ENCODE measurements around the gene LSM14A.
"Not testable (repeated sequence)": the region's sequence is repeated elsewhere in the genome, so short reads cannot be mapped to it uniquely, and the experiment has no call there.

Gene LSM14A

DNA sequence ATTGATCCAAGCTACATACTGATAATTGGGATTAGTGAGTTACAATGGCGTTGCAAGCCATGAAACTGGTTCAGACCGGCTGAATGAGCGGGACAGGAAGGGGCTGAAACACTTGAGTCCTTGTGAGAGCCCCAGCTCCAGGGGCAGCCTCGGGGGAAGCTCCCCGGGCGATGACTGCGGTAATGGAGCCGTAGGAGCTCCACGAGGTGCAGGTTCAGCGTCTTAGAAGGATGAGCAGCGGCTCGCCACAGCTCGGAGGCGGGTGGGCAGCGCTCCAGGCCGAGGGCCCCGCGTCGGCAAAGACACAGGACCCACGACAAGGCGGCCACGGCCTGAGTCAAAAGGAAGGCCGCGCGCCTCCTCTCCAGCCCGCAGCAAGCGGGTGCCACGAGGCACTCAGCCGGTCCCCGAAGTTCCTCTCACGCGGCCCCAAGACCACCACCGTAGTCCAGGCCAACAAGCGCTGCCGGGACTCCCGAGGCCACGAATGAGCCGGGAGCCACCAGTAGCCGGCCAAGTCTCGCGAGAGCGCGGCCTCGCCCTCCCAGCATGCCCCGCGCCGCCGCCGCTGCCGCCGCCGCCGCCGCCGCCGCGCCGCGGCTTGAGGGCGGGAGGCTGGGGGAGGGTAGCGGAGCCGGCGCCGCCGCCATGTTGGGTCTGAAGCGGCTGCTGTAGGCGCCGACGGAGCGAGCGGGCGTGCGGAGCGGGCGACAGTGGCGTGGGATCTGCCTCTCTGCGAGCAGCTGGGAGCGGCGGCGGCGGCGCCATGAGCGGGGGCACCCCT is at the start of gene LSM14A:
Gene LSM14A, plus strand, starts transcription at position 628 of the 784 bp plus-strand sequence. Its CDS starts 139 bp downstream, at position 767.
- DNase-seq: peak; percentile 11

DNA sequence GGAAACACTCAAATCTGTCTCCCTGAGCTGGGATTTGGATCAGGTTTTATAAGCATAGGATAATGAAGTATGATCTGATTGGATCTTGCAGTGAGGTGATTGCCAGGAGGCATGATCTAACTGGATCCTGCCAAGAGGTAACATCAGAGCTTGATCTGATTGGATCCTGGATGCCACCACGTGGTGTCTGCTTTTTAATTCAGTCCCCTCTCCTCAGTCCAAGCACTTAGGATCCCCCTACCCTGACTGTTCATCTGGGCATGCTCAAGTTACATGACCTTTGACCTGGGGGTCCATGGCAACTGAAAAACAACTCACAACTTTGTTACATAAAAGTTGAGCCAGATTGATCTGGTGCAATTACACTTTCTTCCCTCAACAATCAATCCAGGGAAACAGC is 47.5 kb upstream of the LSM14A start:
- no peak for DNase-seq

DNA sequence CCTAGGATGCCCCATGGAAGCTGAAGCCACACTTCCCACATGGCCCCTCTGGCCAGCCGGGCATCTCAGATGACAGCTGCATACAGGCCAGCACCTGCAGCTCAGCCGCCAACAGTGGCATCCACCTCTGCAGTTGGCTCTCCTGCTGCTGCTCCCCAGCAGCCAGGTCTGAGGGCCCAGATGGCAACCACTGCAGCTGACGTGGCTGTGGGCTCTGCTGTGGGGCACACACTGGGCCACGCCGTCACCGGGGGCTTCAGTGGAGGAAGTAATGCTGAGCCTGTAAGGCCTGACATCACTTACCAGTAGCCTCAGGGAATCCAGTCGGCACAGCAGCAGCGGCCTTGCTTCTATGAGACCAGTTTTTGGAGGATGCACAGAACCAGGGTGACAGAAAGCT is 45.3 kb upstream of the LSM14A start:
- no peak for DNase-seq

DNA sequence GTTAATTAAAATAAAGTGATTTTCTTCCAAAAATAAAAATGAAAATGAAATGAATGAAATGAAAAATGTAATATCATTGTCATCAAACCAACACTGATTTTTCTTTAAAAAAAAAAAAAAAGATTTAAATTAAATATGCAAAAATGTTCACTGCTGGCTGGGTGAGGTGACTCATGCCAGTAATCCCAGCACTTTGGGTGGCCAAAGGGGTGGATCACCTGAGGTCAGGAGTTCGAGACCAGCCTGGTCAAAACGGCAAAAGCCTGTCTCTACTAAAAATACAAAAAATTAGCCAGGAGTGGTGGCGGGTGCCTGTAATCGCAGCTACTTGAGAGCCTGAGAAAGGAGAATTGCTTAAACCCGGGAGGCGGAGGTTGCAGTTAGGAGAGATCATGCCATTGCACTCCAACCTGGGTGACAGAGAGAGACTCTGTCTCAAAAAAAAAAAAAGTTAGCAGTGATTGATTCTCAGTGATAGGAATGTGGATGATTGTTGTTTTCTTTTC is 44.6 kb upstream of the LSM14A start:
- DNase-seq: no peak

DNA sequence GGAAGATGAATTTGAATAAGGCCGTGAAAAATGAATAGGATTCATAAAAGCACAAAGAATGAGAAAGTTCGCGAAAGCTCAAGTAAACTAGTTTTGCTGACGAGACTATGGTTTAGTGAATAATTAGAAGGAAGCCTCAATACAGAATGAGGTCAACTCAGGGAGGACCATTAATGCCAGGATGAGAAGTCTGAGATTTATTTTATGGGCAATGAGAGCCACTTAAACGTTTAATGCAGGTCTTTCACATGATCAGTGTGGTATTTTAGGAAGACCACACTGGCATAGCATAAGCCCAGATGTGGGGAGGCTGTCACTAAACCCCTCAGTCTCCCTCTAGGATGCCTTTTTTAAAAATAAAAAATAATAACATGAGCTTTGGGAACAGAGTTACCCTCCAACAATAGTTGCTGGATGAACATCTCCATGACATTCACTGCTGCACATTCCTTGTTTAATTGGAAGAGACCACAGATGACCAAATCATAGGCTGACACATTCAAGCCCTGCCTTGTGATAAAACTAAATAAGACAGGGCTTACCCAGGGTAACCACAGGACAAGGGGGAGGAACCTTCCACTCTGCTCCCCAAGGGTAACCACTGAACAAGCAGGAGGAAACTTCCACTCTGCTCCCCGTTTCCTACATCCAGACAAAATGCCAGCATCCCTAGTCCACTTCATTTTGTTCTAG is 43.6 kb upstream of the LSM14A start:
- no peak for DNase-seq

DNA sequence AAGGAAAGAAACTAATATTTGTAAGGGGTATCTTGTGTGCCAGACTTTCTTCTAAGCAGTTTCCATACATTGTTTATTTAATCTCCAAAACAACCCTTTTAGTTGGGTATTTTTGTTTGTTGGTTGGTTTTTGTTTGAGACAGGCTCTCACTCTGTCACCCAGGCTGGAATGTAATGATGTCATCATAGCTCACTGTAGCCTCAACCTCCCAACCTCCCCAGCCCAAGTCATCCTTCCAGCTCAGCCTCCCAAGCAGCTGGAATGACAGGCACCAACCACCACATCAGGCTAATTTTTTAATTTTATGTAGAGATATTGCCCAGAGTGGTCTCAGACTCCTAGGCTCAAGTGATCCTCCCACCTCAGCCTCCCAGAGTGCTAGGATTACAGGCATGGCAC is 41.2 kb upstream of the LSM14A start:
- DNase-seq: no peak

DNA sequence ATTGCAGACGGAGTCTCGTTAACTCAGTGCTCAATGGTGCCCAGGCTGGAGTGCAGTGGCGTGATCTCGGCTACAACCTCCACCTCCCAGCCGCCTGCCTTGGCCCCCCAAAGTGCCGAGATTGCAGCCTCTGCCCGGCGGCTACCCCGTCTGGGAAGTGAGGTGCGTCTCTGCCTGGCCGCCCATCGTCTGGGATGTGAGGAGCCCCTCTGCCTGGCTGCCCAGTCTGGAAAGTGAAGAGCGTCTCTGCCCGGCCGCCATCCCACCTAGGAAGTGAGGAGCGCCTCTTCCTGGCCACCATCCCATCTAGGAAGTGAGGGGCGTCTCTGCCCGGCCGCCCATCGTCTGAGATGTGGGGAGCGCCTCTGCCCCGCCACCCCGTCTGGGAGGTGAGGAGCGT is 40.2 kb upstream of the LSM14A start:
- not testable (repeated sequence) for DNase-seq

DNA sequence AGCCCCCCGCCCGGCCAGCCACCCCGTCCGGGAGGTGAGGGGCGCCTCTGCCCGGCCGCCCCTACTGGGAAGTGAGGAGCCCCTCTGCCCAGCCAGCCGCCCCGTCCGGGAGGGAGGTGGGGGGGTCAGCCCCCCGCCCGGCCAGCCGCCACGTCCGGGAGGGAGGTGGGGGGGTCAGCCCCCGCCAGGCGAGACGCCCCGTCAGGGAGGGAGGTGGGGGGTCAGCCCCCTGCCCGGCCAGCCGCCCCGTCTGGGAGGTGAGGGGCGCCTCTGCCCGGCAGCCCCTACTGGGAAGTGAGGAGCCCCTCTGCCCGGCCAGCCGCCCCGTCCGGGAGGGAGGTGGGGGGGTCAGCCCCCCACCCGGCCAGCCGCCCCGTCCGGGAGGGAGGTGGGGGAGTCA is 39.6 kb upstream of the LSM14A start:
- DNase-seq: not testable (repeated sequence)

DNA sequence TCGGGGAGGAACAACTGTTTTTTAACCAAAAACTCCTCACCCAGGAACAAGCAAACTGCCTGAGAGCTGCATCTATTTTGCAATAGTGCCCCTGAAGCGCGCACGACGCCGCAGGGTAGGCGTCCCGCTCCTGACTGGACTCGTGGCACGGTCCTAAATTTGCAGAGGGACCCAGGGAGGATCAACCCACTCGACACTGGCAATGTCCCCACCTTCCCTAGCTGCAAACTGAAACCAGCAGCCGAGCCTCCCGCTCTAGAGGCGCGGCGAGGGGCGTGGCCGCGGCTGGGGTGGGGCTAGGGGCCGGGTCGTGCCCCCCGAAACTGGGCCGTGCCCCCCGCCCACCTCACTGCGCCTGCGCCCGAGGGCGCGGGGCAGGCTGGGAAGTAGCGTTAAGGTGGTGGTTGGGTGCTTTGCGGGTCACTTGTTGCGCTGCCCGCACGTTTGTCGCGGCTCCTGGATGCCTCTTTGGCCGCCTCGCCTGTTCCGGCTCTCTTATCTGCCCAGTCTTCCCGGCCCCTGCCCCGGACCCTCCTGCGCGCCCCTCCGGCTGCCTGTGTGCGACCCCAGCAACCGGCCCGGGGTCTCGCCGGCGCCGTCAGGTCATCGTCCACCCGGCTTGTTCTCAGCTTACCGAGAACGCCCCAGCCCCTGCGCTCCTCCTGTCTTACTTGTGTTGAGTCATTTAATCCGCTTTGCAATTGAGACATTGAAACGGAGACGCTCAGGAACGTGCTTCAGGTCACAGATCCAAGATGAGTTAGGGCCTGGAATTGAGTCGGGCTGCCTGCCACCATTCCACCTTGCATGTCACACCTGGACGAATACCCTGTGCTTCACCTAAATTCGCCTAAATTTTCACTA is 37.9 kb upstream of the LSM14A start:
- DNase-seq: no peak

DNA sequence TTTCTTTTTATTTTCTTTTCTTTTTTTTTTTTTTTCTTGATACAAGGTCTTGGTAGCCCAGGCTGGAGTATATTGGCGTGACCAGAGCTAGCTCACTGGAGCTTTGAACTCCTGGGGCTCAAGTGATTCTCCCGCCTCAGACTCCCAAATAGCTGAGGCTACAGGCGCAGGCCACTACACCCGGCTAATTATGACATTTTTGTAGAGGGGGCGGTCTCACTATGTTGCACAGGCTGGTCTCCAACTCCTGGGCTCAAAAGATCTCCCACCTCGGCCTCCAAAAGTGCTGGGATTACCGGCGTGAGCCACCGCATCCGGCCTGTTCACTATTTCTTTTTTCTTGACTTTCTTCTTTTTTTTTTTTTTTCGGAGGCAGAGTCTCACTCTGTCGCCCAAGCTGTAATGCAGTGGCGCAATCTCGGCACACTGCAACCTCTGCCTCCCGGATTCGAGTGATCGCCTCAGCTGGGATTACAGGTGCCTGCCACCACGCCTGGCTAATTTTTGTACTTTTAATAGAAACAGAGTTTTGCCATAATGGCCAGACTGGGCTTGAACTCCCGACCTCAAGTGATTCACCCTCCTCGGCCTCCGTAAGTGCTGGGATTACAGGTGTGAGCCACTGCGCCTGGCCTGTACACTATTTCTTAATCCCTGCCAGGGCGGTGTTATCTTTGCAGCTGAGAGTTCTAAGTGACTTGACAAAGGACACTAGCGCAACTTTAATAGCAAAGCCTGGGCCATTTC is 37.1 kb upstream of the LSM14A start:
- no peak for DNase-seq

DNA sequence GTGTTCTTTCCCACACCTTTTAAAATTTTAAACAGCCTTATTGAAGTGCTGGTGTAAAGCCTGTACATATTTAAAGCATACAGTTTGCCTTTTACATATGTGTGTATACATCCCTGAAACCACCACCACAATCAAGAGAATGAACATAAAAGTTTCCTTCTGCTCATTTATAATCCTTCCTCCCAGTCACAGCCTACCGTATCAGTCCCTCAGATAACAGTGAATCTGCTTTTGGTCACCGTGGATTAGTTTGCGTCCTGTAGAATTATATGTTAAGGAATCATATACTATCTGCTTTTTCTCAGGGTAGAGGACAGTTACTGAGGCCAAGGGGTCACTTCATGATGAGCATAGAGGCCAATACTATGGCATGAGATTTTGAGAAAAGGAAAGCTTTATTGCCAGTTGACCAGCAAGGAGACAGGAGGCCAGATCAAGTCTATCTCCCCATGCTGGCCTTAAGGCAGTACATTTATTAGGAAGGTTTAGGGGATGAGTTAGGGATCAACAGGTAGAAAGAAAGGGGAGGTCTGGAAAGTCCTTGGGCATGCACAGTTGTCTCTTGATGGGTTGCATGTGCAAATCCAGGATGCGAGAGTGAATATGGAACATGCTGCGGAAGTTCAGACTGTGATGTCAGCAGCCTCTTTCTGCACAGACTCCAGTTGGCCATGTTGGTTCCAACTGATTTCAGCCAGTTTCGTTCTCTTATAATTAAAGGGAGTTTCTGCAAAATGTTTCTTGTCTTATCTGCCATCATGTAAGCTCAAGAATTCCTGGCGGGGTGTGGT is 36.3 kb upstream of the LSM14A start:
- no peak for DNase-seq

DNA sequence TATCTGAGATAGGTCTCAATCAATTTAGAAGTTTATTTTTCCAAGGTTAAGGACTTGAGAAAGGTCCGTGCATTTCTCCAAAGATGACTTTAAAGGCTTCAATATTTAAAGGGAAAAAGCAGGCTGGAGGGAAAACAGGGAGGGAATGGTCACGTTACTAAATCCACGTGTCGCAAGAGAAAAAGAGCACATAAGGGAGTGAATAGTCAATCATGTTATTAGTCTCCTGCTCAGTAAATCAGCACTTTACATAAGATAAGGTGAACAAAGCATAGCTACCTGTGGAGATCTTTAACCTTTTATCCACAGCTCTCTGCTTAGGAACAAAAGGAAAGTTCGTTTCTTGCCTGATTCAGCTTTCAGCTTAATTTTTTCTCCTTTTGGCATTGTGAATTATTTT is 31.3 kb upstream of the LSM14A start:
- no peak for DNase-seq

DNA sequence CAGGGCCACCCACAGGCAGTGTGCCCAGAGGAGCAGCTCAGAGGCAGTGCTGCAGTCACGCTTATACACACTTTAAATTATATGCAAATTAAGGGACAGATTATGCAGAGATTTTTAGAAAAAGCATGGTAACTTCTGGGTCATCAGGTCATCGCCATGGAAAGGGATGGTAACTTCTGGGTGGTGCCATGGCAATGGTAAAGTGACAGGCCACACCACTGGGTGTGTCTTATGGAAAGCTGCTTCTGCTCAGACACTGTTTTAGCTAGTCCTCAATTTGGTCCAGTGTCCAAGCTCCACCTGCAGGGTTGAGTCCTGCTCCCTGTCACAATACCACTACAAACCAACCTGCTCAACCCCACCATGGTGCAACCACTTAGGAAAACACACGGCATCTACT is 29.9 kb upstream of the LSM14A start:
- no peak for DNase-seq

DNA sequence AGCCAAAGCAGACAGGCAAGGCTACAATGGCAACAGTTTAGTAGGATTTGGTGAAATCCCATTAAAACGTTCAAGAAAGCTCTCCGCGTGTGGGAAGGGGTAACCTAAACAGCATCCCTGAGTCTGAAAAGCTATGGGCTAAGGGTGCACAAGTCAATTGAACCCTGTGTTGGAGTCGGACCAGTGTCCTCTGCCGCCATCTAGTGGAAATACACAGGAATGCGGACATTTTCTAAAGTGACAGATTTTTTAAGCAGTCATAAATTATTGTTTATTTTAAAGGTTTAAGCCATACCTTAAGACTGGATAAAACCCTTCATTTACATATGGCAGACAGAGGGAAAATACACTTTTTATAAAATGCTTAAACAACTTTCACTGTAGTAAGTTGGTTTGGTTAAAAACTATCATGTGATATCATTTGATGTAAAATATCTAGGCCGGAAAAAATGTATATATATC is 26.5 kb upstream of the LSM14A start:
- DNase-seq: peak; percentile 13

DNA sequence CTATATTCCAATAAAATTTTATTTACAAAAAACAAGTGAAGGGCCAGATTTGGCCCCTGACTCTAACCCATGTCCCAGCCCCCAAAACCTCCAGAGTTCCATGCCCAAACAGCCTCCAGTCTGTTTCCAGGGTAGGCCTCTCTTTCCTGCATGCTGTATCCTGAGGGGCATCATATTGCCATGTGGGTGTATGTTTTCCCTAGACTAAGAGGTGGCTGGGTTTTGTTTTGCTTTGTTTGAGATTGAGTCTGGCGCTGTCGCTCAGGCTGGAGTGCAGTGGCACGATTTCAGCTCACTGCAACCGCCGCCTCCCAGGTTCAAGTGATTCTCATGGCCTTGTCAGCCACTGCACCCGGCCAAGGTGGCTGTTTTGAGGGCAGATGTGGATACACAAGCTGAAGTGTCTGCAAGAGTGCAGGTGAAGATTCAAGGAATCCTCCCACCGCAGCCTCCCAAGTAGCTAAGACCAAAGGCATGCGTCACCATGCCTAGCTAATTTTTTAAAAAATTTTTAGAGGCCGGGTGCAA is 23.6 kb upstream of the LSM14A start:
- no peak for DNase-seq

DNA sequence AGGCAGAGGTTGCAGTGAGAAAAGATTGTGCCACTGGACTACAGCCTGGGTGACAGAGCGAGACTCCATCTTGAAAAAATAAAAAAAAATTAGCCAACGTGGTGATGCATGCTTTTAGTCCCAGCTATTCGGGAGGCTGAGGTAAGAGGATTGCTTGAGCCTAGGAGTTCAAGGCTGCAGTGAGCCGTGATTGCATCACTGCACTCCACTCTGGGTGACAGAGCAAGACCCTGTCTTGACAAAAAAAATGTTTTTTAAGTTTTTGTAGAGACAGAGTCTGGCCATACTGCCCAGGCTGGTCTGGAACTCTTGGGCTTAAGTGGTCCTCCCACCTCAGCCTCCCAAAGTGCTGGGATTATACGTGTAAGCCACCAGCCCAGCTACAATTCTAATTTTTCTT is 22.4 kb upstream of the LSM14A start:
- no peak for DNase-seq

DNA sequence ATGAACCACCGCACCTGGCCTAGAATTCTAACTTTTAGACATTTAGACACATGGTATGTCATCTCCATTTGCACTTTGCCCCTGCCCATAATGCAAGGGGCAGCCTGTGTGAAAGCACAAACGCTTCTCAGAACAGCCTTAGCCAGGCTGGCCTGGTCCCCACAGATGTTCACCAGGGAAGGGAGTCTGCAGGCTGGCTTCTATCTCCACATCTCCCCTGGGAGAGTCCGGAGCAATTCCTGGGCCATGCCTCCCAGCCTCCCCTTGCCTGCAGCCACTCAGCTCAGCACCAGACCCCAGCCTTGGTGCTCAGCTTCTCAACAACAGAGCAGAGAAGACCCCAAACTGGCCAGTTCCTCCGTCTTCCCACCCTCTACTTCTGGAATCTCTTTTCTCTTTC is 21.7 kb upstream of the LSM14A start:
- DNase-seq: no peak

DNA sequence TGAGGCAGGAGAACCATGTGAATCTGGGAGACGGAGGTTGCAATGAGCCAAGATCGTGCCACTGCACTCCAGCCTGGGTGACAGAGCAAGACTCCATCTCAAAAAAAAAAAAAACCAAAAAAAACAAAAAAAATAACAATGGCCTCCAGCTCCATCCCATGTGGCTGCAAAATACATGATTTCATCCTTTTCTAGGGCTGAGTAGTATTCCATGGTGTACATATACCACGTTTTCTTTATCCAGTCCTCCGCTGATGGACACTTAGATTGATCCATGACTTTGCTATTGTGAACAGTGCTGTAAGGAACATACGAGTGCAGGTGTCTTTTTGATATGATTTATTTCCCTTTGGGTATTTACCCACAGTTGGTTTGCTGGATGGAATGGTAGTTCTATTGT is 20.9 kb upstream of the LSM14A start:
- DNase-seq: no peak

DNA sequence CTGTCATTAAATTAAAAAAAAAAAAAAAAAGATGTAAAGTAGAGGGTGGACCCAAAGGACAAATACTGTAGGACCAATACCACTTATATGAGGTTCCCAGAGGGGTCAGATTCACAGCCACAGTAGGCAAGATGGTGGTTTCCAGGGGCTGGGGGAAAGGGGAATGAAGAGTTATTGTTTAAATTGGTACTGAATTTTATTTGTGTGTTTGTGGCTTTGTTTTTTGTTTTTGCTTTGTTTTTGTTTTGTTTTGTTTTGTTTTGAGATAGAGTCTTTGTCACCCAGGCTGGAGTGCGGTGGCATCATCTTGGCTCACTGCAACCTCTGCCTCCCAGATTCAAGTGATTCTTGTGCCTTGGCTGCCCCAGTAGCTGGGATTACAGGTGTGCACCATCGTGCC is 17.9 kb upstream of the LSM14A start:
- DNase-seq: no peak

DNA sequence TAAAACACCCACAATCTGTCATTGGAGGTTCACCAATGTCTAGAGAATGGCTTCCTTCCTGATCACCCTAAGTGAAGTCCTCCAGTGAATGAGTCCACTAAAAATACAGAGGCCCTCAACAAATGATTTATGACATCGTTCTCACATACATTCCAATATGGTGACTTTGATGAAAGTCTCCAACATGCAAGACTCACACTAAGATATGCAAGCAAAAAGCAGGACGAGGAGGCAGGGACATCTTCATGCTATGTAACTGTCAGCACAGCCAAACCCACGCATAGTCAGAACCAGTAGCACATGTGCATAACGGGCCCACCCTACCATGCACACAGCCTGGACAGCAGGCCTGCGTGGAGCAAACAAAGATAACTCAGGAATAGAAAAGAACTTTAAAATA is 16.6 kb upstream of the LSM14A start:
- no peak for DNase-seq

DNA sequence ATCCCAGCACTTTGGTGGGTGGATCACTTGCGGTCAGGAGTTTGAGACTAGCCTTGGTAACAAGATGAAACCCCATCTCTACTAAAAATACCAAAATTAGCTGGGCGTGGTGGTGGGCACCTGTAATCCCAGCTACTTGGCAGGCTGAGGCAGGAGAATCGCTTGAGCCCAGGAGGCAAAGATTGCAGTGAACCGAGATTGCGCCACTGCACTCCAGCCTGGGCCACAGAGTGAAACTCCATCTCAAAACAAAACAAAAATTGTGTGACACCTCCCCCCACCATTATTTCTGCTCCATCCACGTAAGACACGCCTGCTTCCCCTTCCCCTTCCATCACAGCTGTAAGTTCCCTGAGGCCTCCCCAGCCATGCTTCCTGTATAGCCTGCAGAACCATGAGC is 13.3 kb upstream of the LSM14A start:
- not testable (repeated sequence) for DNase-seq

Measured in NCI-H187 treated with DMSO at 0.1 percent for 48 hours (cell line).